Right lobe of liver (tissue), 4 donors: ENCODE measurements around the gene BBS1.

Source experiments
- CTCF ChIP-seq, 4 donors: fragments of 200-600 bp in 3 of 4; fragments of 450-650 bp in 1 of 4; IDR thresholded peaks; one replicate each; pipeline versions ENCODE4 v1.5.1 to v1.8.0; 2016 to 2022; ENCODE audit warnings: antibody characterized with exemption in 4 of 4, mild to moderate bottlenecking in 2 of 4
- POLR2A ChIP-seq: fragments of 450-650 bp; IDR thresholded peaks from one replicate; pipeline ENCODE4 v1.6.1; 2017; ENCODE audit warnings: antibody characterized with exemption, mild to moderate bottlenecking
- donor health status: DM: no; HTN: no; CAD: no.
- donor health status: DM: no; HTN: no; CAD: no.
- donor health status: DM: no; HTN: yes; CAD: no.

- TF ChIP-seq CTCF (IDR thresholded peaks at IDR 0.05), result peak in 1 of 4 donors; percentile 2
- peak; percentile 5 for TF ChIP-seq POLR2A
Measured at GRCh38 chr11:66466225-66467033, 44.0 kb upstream of the BBS1 start, which contains the start of gene PELI3.
